ENCODE results near the gene MAP3K10.

DNA sequence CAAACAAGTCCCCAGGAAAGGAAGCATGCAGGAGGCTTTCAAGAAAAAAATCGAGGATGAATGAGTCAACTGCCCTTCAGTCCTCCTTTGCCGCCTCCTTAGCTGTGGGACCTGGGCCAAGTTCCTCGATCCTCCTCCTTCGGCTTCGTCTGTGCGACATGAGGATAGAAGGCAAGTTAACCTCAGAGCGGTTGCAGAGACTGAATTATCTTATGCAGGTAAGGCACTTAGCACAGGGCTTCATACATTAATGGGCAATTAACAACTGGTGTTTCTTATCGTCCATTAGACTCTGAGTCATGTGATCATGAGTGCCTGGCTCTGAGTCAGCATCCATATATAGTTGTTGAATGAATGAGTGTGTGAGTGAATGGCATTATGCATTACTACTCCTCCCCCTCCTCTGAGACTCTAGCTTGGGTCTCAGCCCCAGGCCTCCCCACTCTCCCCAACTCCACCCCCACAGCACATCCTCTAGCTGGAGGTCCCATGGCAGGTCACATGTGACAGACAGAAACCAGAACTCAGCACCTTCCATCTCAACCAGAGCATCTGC, 28.6 kb downstream of the MAP3K10 start:
- TF ChIP-seq PHF21A (CRISPR knock-in tag; IDR thresholded peaks at IDR 0.05): no peak
- TF ChIP-seq SP4 (CRISPR knock-in tag; IDR thresholded peaks at IDR 0.05): no peak
- no peak for TF ChIP-seq ASH2L (IDR thresholded peaks at IDR 0.05; ENCODE audit: insufficient read length, low read depth, low read length)
- no peak for TF ChIP-seq SIX1 (CRISPR knock-in tag; IDR thresholded peaks at IDR 0.05; ENCODE audit: borderline replicate concordance)
- no peak for TF ChIP-seq KAT7 (CRISPR knock-in tag; IDR thresholded peaks at IDR 0.05; ENCODE audit: borderline replicate concordance)
- TF ChIP-seq EP300 (IDR thresholded peaks at IDR 0.05; ENCODE audit: low read depth in 2 of 2, low read length in 2 of 2): no peak
- no peak for TF ChIP-seq EP300 (CRISPR knock-in tag; IDR thresholded peaks at IDR 0.05; ENCODE audit: borderline replicate concordance)
- no peak for TF ChIP-seq MXI1 (IDR thresholded peaks at IDR 0.05; ENCODE audit: borderline replicate concordance, low read depth, low read length)
- no peak for TF ChIP-seq ZSCAN29 (CRISPR knock-in tag; conservative IDR thresholded peaks at IDR 0.05)
- TF ChIP-seq ZNF138 (CRISPR knock-in tag; IDR thresholded peaks at IDR 0.05; ENCODE audit: low read depth): no peak
- TF ChIP-seq, protein P1, sequence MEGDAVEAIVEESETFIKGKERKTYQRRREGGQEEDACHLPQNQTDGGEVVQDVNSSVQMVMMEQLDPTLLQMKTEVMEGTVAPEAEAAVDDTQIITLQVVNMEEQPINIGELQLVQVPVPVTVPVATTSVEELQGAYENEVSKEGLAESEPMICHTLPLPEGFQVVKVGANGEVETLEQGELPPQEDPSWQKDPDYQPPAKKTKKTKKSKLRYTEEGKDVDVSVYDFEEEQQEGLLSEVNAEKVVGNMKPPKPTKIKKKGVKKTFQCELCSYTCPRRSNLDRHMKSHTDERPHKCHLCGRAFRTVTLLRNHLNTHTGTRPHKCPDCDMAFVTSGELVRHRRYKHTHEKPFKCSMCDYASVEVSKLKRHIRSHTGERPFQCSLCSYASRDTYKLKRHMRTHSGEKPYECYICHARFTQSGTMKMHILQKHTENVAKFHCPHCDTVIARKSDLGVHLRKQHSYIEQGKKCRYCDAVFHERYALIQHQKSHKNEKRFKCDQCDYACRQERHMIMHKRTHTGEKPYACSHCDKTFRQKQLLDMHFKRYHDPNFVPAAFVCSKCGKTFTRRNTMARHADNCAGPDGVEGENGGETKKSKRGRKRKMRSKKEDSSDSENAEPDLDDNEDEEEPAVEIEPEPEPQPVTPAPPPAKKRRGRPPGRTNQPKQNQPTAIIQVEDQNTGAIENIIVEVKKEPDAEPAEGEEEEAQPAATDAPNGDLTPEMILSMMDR (CRISPR knock-in tag; IDR thresholded peaks at IDR 0.05): no peak
- TF ChIP-seq HDAC2 (CRISPR knock-in tag; IDR thresholded peaks at IDR 0.05): no peak
- TF ChIP-seq ZNF564 (CRISPR knock-in tag; IDR thresholded peaks at IDR 0.05): no peak

Data from HepG2 (cell line).